H9 (cell line): Measurements from ENCODE around the gene ANXA3. TPM values are rescaled to one million over a fixed set of nuclear protein-coding genes. Genes with fewer than 3 reads are reported as not detected.

ENCODE experiments used
- DNase-seq: peaks from one replicate; pipeline ENCODE4 v3.0.0-alpha.2; 2017
- H2AFZ ChIP-seq: one replicate; pipeline ENCODE4 v1.6.1; 2013; ENCODE audit warnings: mild to moderate bottlenecking, low read length, control low read depth, moderate library complexity
- H2AK5ac ChIP-seq: 2 replicates; pipeline ENCODE4 v1.6.1; 2013; ENCODE audit warnings: low read length, control low read depth, mixed read lengths; ENCODE audit not compliant: insufficient read length
- H2BK120ac ChIP-seq: one replicate; pipeline ENCODE4 v1.6.1; 2013; ENCODE audit warnings: low read depth, mild to moderate bottlenecking, low read length, control low read depth, inconsistent platforms; ENCODE audit not compliant: poor library complexity, severe bottlenecking
- H2BK12ac ChIP-seq: 2 replicates; pipeline ENCODE4 v1.6.1; 2013; ENCODE audit warnings: low read length, control low read depth, mixed read lengths, low read depth; ENCODE audit not compliant: insufficient read length
- H2BK15ac ChIP-seq: 2 replicates; pipeline ENCODE4 v1.6.1; 2013; ENCODE audit warnings: low read depth, low read length, control low read depth
- H2BK20ac ChIP-seq: one replicate; pipeline ENCODE4 v1.6.1; 2013; ENCODE audit warnings: low read depth, mild to moderate bottlenecking, low read length, control low read depth, inconsistent platforms; ENCODE audit not compliant: poor library complexity, severe bottlenecking
- H2BK5ac ChIP-seq: 2 replicates; pipeline ENCODE4 v1.6.1; 2013; ENCODE audit warnings: low read length, control low read depth, mixed read lengths; ENCODE audit not compliant: insufficient read length
- H3K14ac ChIP-seq: 2 replicates; pipeline ENCODE4 v1.6.1; 2013; ENCODE audit warnings: low read length, control low read depth; ENCODE audit not compliant: insufficient read depth
- H3K18ac ChIP-seq: 2 replicates; pipeline ENCODE4 v1.6.1; 2013; ENCODE audit warnings: low read depth, mild to moderate bottlenecking, mixed read lengths, low read length, control low read depth; ENCODE audit not compliant: insufficient read length
- H3K23ac ChIP-seq: 2 replicates; pipeline ENCODE4 v1.6.1; 2013; ENCODE audit warnings: low read length, control low read depth, mixed read lengths, low read depth; ENCODE audit not compliant: insufficient read length
- H3K23me2 ChIP-seq: 2 replicates; pipeline ENCODE4 v1.6.1; 2013; ENCODE audit warnings: low read depth, mild to moderate bottlenecking, mixed read lengths, low read length, control low read depth; ENCODE audit not compliant: insufficient read length, poor library complexity, severe bottlenecking
- H3K27ac ChIP-seq: 2 replicates; pipeline ENCODE4 v1.5.1; 2013; ENCODE audit warnings: low read length, control low read depth, mixed read lengths, low read depth; ENCODE audit not compliant: insufficient read length
- H3K27me3 ChIP-seq: 2 replicates; pipeline ENCODE4 v1.6.1; 2013; ENCODE audit warnings: low read length, control low read depth, inconsistent platforms; ENCODE audit not compliant: insufficient read depth
- H3K4ac ChIP-seq: 2 replicates; pipeline ENCODE4 v1.6.1; 2013; ENCODE audit warnings: low read depth, mild to moderate bottlenecking, control low read depth, inconsistent platforms, low read length, moderate library complexity
- H3K4me1 ChIP-seq: 2 replicates; pipeline ENCODE4 v1.6.1; 2013; ENCODE audit warnings: low read length, control low read depth, inconsistent platforms; ENCODE audit not compliant: insufficient read depth
- H3K4me2 ChIP-seq: 2 replicates; pipeline ENCODE4 v1.6.1; 2013; ENCODE audit warnings: low read length, control low read depth, mixed read lengths; ENCODE audit not compliant: insufficient read length, insufficient read depth
- H3K56ac ChIP-seq: 2 replicates; pipeline ENCODE4 v1.6.1; 2013; ENCODE audit warnings: low read depth, mild to moderate bottlenecking, mixed read lengths, low read length, control low read depth; ENCODE audit not compliant: insufficient read length
- H3K79me1 ChIP-seq: 2 replicates; pipeline ENCODE4 v1.6.1; 2013; ENCODE audit warnings: low read depth, mild to moderate bottlenecking, moderate library complexity, low read length, control low read depth, inconsistent platforms; ENCODE audit not compliant: insufficient read depth, poor library complexity, severe bottlenecking
- H3K79me2 ChIP-seq: 2 replicates; pipeline ENCODE4 v1.6.1; 2013; ENCODE audit warnings: low read length, control low read depth, inconsistent platforms; ENCODE audit not compliant: insufficient read depth
- H3K9ac ChIP-seq: 2 replicates; pipeline ENCODE4 v1.6.1; 2013; ENCODE audit warnings: low read length, control low read depth, mixed read lengths; ENCODE audit not compliant: insufficient read length; ENCODE audit errors: extremely low read depth
- H3K9me3 ChIP-seq: one replicate; pipeline ENCODE4 v1.6.1; 2013; ENCODE audit warnings: low read depth, low read length, inconsistent platforms; ENCODE audit not compliant: control insufficient read depth
- H3T11ph ChIP-seq: one replicate; pipeline ENCODE4 v1.6.1; 2013; ENCODE audit warnings: mild to moderate bottlenecking, low read length, control low read depth, inconsistent platforms
- H4K20me1 ChIP-seq: one replicate; pipeline ENCODE4 v1.6.1; 2013; ENCODE audit not compliant: control insufficient read depth, insufficient read length, insufficient read depth
- H4K5ac ChIP-seq: 2 replicates; pipeline ENCODE4 v1.6.1; 2013; ENCODE audit warnings: low read depth, mild to moderate bottlenecking, mixed read lengths, low read length, control low read depth; ENCODE audit not compliant: insufficient read length
- H4K8ac ChIP-seq: replicated peaks from 2 replicates; pipeline ENCODE4 v1.6.1; 2013; ENCODE audit warnings: low read length, control low read depth, mixed read lengths, low read depth; ENCODE audit not compliant: insufficient read length
- H4K91ac ChIP-seq: 2 replicates; pipeline ENCODE4 v1.6.1; 2013; ENCODE audit warnings: low read depth, mild to moderate bottlenecking, moderate library complexity, mixed read lengths, low read length, control low read depth; ENCODE audit not compliant: insufficient read length
- H3K27ac Mint-ChIP-seq, 3 experiments: 2 replicates in 2 of 3; 3 replicates in 1 of 3; pipeline ENCODE4 v1.8.0; 2020 to 2021; ENCODE audit warnings: mixed read lengths in 3 of 3, mild to moderate bottlenecking in 1 of 3, moderate library complexity in 1 of 3
- H3K27me3 Mint-ChIP-seq: 2 replicates; pipeline ENCODE4 v1.8.0; 2021; ENCODE audit warnings: low read depth, mild to moderate bottlenecking, moderate library complexity, mixed read lengths
- H3K36me3 Mint-ChIP-seq, 3 experiments: 2 replicates in 2 of 3; 3 replicates in 1 of 3; pipeline ENCODE4 v1.8.0; 2020 to 2021; ENCODE audit warnings: low read depth in 3 of 3, mixed read lengths in 3 of 3; ENCODE audit not compliant: insufficient read depth in 1 of 3
- H3K4me1 Mint-ChIP-seq, 2 experiments: 2 replicates each; pipeline ENCODE4 v1.8.0; 2020; ENCODE audit warnings: mixed read lengths in 2 of 2
- H3K4me3 Mint-ChIP-seq, 2 experiments: 2 replicates in 1 of 2; 3 replicates in 1 of 2; pipeline ENCODE4 v1.8.0; 2020 to 2021; ENCODE audit warnings: mild to moderate bottlenecking in 2 of 2, mixed read lengths in 2 of 2, moderate library complexity in 1 of 2
- H3K9me3 Mint-ChIP-seq, 2 experiments: 2 replicates in 1 of 2; 3 replicates in 1 of 2; pipeline ENCODE4 v1.8.0; 2020; ENCODE audit warnings: mild to moderate bottlenecking in 2 of 2, mixed read lengths in 2 of 2, moderate library complexity in 1 of 2
- WGBS: extraction: QIAGEN DNeasy Blood & Tissue Kit; methylation state at CpG from one replicate; pipeline ENCODE4 v1.1.7; 2013; ENCODE audit warnings: missing lambda C conversion rate, low lambda C conversion rate, mixed read lengths; ENCODE audit not compliant: insufficient read length; ENCODE audit errors: extremely low coverage; 5-methylcytosine and 5-hydroxymethylcytosine counted together
- total RNA-seq: library from RNA; stranded (reverse); gene quantifications from 2 replicates; pipeline ENCODE4 v1.2.1, GENCODE V29; 2021
- TF ChIP-seq, protein P1 (sequence below): fragments of 200-600 bp; sonication (generic); conservative IDR thresholded peaks from 3 replicates; pipeline ENCODE4 v1.8.0; 2021; ENCODE audit warnings: antibody characterized with exemption, mild to moderate bottlenecking

The ANXA3 gene
- total RNA-seq, 1 experiment from 2014 or later, result 20.6 TPM

DNA sequence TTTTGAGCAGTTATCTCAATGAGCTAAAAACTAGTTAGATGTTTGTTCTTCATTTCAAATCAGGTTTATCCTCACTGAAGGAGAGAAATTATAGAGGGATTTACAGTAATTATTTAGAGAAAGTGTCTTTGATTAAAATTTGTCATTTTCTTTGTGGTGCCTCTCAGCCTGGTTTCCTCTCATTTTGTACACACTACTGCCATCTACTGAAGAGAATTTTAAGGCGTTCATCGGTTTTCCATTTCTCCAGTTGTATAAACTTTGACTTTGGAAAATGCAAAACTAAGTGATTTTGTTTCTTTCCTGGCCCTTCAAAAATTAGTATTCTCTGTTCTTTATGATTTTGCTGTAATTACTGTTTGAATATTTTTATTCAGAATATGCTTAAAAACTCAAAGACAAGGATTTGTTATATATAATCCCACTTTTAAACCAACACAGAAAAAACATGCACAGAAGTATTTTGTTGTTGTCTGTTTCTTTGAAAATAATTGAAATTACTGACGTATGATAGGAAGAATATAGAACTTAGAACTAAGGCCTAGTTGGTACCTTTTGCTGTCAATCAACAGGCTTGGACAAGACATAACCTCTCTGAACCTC is 34.4 kb upstream of the ANXA3 start:
- Histone ChIP-seq H3K18ac (no peak overlapping the region), H4K91ac (no peak overlapping the region)
- H3K27me3 Mint-ChIP-seq, result no peaks in the 10 kb centered on the region

More for the DNA sequence above, 34.4 kb upstream of the ANXA3 start:
- H4K5ac ChIP-seq, result no peak overlapping the region
- H3K14ac ChIP-seq, result no peak overlapping the region
- no peak overlapping the region for H3K56ac ChIP-seq
- Mint-ChIP-seq H3K4me1 (peaks cover 0 to 4% of the 10 kb centered on the region in 2 experiments; a peak in 3 of 4 replicates), H3K4me3 (no peak overlapping the region), H3K36me3 (peaks cover 11 to 26% (median 22%) of the 10 kb centered on the region in 3 experiments; a peak in 6 of 7 replicates), H3K27ac (no peak overlapping the region), H3K9me3 (no peaks in the 10 kb centered on the region)
- H2BK15ac ChIP-seq, result no peak overlapping the region
- H2AK5ac ChIP-seq, result no peak overlapping the region
- no peak overlapping the region for H2BK5ac ChIP-seq
- no peaks in the 10 kb centered on the region for H3K4me1 ChIP-seq
- no peaks in the 10 kb centered on the region for H4K20me1 ChIP-seq
- no peak for DNase-seq
- no peak overlapping the region for H2AFZ ChIP-seq
- no peak overlapping the region for H3K4me2 ChIP-seq
- H3K79me2 ChIP-seq, result no peaks in the 10 kb centered on the region
- no CpG with 5 or more reads among the region's 3 CpGs for WGBS
- no peaks in the 10 kb centered on the region for H3K9me3 ChIP-seq
- no peak overlapping the region for H2BK20ac ChIP-seq
- no peak overlapping the region for H3K4ac ChIP-seq
- no peak overlapping the region for H2BK120ac ChIP-seq
- H3T11ph ChIP-seq, result no peak overlapping the region
- no peak overlapping the region for H3K23ac ChIP-seq
- no peaks in the 10 kb centered on the region for H3K23me2 ChIP-seq
- H2BK12ac ChIP-seq, result no peak overlapping the region
- no peaks in the 10 kb centered on the region for H3K27me3 ChIP-seq
- TF ChIP-seq, protein P1, sequence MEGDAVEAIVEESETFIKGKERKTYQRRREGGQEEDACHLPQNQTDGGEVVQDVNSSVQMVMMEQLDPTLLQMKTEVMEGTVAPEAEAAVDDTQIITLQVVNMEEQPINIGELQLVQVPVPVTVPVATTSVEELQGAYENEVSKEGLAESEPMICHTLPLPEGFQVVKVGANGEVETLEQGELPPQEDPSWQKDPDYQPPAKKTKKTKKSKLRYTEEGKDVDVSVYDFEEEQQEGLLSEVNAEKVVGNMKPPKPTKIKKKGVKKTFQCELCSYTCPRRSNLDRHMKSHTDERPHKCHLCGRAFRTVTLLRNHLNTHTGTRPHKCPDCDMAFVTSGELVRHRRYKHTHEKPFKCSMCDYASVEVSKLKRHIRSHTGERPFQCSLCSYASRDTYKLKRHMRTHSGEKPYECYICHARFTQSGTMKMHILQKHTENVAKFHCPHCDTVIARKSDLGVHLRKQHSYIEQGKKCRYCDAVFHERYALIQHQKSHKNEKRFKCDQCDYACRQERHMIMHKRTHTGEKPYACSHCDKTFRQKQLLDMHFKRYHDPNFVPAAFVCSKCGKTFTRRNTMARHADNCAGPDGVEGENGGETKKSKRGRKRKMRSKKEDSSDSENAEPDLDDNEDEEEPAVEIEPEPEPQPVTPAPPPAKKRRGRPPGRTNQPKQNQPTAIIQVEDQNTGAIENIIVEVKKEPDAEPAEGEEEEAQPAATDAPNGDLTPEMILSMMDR, result peak; percentile 80
- no peak overlapping the region for H3K9ac ChIP-seq
- H3K79me1 ChIP-seq, result no peaks in the 10 kb centered on the region
- no peak overlapping the region for H3K27ac ChIP-seq
- no peak overlapping the region for H4K8ac ChIP-seq
